ENCODE results near the gene HADHA. TPM values are rescaled to one million over a fixed set of nuclear protein-coding genes. Genes with fewer than 3 reads are reported as not detected.

Gene HADHA
- total RNA-seq, 1 donor from 2014 or later = 139 TPM

DNA sequence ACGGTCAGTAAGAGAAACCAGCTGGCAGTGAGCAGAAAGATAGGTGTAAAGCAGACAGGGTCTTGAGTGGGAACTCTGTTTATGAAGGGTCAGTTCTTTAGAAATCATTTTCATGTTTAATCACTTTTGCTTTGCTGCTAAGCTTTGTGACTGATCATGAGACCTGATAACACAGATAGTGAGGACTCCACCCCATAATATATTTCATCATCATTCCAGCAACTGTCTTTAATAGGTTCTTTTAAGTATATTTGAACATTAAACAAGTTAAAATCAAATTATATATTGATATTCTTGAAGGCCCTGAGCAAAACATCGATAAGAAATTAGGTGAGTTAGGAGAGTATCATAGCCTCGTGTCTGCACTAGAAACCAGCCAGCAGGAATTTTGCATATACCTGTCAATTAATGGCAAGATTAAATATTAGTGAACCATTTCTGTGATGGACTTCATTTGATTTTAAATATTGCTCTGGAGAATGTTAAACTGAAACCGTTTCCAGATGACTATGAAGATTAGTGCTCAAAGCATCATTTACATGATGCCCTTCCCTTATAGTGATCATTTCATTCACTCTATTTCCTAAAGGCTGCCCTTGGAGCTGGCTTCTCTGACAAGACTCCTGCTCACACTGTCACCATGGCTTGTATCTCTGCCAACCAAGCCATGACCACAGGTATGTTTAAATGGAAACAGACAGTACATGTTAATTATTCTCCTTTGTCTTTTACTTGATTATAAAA, 32.2 kb upstream of the HADHA start:
- H3K27me3 Mint-ChIP-seq (ENCODE audit: low read depth, unreplicated experiment) = no peaks in the 10 kb centered on the region
- Histone ChIP-seq H3K9me3 (ENCODE audit: insufficient read depth, low read depth, low read length) (no peaks in the 10 kb centered on the region), H3K9ac (ENCODE audit: low read length) (no peak overlapping the region), H3K27ac (ENCODE audit: low read depth, low read length) (no peak overlapping the region), H3K79me2 (ENCODE audit: insufficient read depth, low read length) (no peaks in the 10 kb centered on the region), H3K4me2 (ENCODE audit: low read length) (no peak overlapping the region), H4K20me1 (ENCODE audit: insufficient read depth, low read length) (no peaks in the 10 kb centered on the region), H3K36me3 (ENCODE audit: insufficient read depth, low read length) (peaks cover 40% of the 10 kb centered on the region), H2AFZ (ENCODE audit: low read depth, low read length) (no peak overlapping the region), H3K27me3 (ENCODE audit: insufficient read depth, low read length) (no peaks in the 10 kb centered on the region), H3K4me1 (ENCODE audit: insufficient read depth, low read length) (no peaks in the 10 kb centered on the region), H3K4me3 (ENCODE audit: insufficient read depth, low read depth, low read length) (no peak overlapping the region)
- TF ChIP-seq EZH2 (IDR thresholded peaks at IDR 0.05; ENCODE audit: insufficient read depth, low read length) = no peak
- TF ChIP-seq, protein P1, sequence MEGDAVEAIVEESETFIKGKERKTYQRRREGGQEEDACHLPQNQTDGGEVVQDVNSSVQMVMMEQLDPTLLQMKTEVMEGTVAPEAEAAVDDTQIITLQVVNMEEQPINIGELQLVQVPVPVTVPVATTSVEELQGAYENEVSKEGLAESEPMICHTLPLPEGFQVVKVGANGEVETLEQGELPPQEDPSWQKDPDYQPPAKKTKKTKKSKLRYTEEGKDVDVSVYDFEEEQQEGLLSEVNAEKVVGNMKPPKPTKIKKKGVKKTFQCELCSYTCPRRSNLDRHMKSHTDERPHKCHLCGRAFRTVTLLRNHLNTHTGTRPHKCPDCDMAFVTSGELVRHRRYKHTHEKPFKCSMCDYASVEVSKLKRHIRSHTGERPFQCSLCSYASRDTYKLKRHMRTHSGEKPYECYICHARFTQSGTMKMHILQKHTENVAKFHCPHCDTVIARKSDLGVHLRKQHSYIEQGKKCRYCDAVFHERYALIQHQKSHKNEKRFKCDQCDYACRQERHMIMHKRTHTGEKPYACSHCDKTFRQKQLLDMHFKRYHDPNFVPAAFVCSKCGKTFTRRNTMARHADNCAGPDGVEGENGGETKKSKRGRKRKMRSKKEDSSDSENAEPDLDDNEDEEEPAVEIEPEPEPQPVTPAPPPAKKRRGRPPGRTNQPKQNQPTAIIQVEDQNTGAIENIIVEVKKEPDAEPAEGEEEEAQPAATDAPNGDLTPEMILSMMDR (IDR thresholded peaks at IDR 0.05; ENCODE audit: insufficient read depth, low read depth, low read length) = no peak
- no peak for DNase-seq (ENCODE audit: low read depth)
- H3K27ac Mint-ChIP-seq (ENCODE audit: unreplicated experiment) = no peak overlapping the region
- H3K36me3 Mint-ChIP-seq (ENCODE audit: low read depth, unreplicated experiment) = peaks cover 19% of the 10 kb centered on the region
- H3K4me3 Mint-ChIP-seq (ENCODE audit: unreplicated experiment) = no peak overlapping the region
- H3K4me1 Mint-ChIP-seq (ENCODE audit: low read depth, unreplicated experiment) = no peaks in the 10 kb centered on the region
- H3K9me3 Mint-ChIP-seq (ENCODE audit: unreplicated experiment) = no peaks in the 10 kb centered on the region
- FAIRE-seq = no peak

DNA sequence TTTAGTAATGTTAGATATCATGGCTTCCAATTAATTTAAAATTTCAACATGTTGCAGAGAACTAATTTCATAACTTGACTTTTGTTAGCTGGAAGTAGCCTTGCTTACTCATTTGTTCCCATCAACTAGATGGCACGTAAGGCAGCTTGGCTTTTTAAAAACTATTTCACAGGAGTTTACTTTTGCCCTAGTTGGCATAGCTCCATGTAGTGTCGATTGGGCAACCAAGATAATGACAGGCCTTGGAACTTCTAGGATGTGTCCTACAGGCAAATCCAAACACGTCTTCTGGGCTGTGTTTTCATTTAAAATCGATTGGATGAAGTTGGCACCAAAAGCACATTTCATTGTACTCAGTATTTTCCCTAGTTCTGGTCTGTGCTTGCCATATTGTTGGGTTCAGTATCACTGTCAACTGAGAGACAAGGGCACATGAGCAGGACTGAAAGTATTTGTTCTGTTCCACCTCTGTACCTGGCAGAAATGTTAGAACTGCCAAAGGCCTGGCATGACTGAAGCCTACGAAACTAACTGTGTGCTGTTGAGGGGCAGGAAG, 29.7 kb upstream of the HADHA start:
- Histone ChIP-seq H3K9ac (ENCODE audit: low read length) (no peak overlapping the region), H3K4me2 (ENCODE audit: low read length) (no peak overlapping the region), H4K20me1 (ENCODE audit: insufficient read depth, low read length) (no peaks in the 10 kb centered on the region), H3K4me3 (ENCODE audit: insufficient read depth, low read depth, low read length) (no peak overlapping the region), H3K4me1 (ENCODE audit: insufficient read depth, low read length) (no peaks in the 10 kb centered on the region), H3K9me3 (ENCODE audit: insufficient read depth, low read depth, low read length) (no peaks in the 10 kb centered on the region), H3K79me2 (ENCODE audit: insufficient read depth, low read length) (no peaks in the 10 kb centered on the region), H3K27me3 (ENCODE audit: insufficient read depth, low read length) (no peaks in the 10 kb centered on the region), H2AFZ (ENCODE audit: low read depth, low read length) (no peak overlapping the region), H3K27ac (ENCODE audit: low read depth, low read length) (no peak overlapping the region), H3K36me3 (ENCODE audit: insufficient read depth, low read length) (peaks cover 23% of the 10 kb centered on the region)
- no peak overlapping the region for H3K27ac Mint-ChIP-seq (ENCODE audit: unreplicated experiment)
- TF ChIP-seq, protein P1 (IDR thresholded peaks at IDR 0.05; ENCODE audit: insufficient read depth, low read depth, low read length) = no peak
- no peak for TF ChIP-seq EZH2 (IDR thresholded peaks at IDR 0.05; ENCODE audit: insufficient read depth, low read length)
- peak; percentile 76 for DNase-seq (ENCODE audit: low read depth)
- FAIRE-seq = peak; percentile 59
- no peaks in the 10 kb centered on the region for H3K9me3 Mint-ChIP-seq (ENCODE audit: unreplicated experiment)
- no peak overlapping the region for H3K4me3 Mint-ChIP-seq (ENCODE audit: unreplicated experiment)
- H3K4me1 Mint-ChIP-seq (ENCODE audit: low read depth, unreplicated experiment) = no peaks in the 10 kb centered on the region
- H3K36me3 Mint-ChIP-seq (ENCODE audit: low read depth, unreplicated experiment) = peaks cover 11% of the 10 kb centered on the region
- H3K27me3 Mint-ChIP-seq (ENCODE audit: low read depth, unreplicated experiment) = no peaks in the 10 kb centered on the region

GRCh38 chr2:26273501-26273900, 29.1 kb upstream of the HADHA start:
- Mint-ChIP-seq H3K27me3 (ENCODE audit: low read depth, unreplicated experiment) (no peaks in the 10 kb centered on the region), H3K27ac (ENCODE audit: unreplicated experiment) (no peak overlapping the region), H3K36me3 (ENCODE audit: low read depth, unreplicated experiment) (peaks cover 5% of the 10 kb centered on the region), H3K4me3 (ENCODE audit: unreplicated experiment) (no peak overlapping the region), H3K4me1 (ENCODE audit: low read depth, unreplicated experiment) (no peaks in the 10 kb centered on the region), H3K9me3 (ENCODE audit: unreplicated experiment) (no peaks in the 10 kb centered on the region)
- no peak for DNase-seq (ENCODE audit: low read depth)
- Histone ChIP-seq H3K27ac (ENCODE audit: low read depth, low read length) (no peak overlapping the region), H3K4me2 (ENCODE audit: low read length) (no peak overlapping the region), H3K9me3 (ENCODE audit: insufficient read depth, low read depth, low read length) (no peaks in the 10 kb centered on the region), H2AFZ (ENCODE audit: low read depth, low read length) (no peak overlapping the region), H3K79me2 (ENCODE audit: insufficient read depth, low read length) (no peaks in the 10 kb centered on the region), H3K4me1 (ENCODE audit: insufficient read depth, low read length) (no peaks in the 10 kb centered on the region), H3K9ac (ENCODE audit: low read length) (no peak overlapping the region), H3K4me3 (ENCODE audit: insufficient read depth, low read depth, low read length) (no peak overlapping the region), H4K20me1 (ENCODE audit: insufficient read depth, low read length) (no peaks in the 10 kb centered on the region), H3K27me3 (ENCODE audit: insufficient read depth, low read length) (no peaks in the 10 kb centered on the region), H3K36me3 (ENCODE audit: insufficient read depth, low read length) (peaks cover 16% of the 10 kb centered on the region)
- no peak for FAIRE-seq
- TF ChIP-seq EZH2 (IDR thresholded peaks at IDR 0.05; ENCODE audit: insufficient read depth, low read length) = no peak
- TF ChIP-seq, protein P1 (IDR thresholded peaks at IDR 0.05; ENCODE audit: insufficient read depth, low read depth, low read length) = no peak

Measured in astrocyte (in vitro differentiated cells and primary cell).